HG03280 (cell line): ENCODE data around the gene ALG12.
A peak's percentile ranks its signal among the peaks of the same experiment; 100 is the strongest.

ENCODE experiments used
- ATAC-seq: cut with Tn5 transposase; IDR thresholded peaks from one replicate; pipeline ENCODE4 v1.9.1; 2021; ENCODE audit warnings: mild to moderate bottlenecking, moderate library complexity; ENCODE audit not compliant: unreplicated experiment

ALG12 gene

DNA sequence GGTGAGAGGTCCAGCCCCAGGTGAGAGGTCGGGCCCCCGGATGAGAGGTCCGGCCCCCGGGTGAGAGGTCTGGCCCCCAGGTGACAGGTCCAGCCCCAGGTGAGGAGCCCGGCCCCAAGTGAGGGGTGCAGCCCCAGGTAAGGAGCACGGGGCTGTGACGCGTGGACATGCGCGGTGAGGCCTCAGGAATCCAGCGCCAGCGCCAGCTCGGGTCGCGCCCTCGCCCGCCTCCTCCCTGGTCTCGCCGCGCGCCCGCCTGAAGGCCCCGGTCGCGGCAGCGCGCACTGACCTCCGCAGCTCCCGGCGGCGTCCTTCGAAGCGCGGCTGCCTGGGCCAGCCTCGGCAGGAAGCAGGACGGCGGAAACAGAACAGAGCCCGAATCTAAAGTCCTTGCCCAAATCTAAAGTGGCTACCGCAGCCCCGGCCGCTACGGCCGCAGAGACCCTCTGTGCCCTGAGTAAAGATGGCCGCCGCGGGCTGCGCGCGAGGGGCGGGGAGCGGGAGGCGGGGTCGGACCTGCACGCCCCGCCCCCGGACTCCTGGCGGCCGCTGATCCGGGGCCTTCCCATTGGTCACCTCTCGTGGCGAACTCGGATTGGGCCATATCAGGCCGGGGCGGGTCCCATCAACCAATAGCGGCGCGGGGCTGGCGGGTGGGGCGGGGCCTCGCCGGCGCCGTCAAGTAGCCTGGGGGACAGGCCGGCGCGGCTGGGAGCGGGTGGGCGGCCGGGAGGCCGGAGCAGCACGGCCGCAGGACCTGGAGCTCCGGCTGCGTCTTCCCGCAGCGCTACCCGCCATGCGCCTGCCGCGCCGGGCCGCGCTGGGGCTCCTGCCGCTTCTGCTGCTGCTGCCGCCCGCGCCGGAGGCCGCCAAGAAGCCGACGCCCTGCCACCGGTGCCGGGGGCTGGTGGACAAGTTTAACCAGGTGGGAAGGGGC lies at the start of gene ALG12, which contains the start of gene CRELD2:
TSS of gene ALG12 (minus strand) at position 465 of the 937 bp plus-strand sequence. CDS start 4,673 bp downstream, outside the sequence.
TSS of gene CRELD2 (plus strand) at position 661 of the 937 bp plus-strand sequence. CDS start at position 797, 136 bp downstream.
- peak; percentile 94 for ATAC-seq

GRCh38 chr22:49967706-49968208 lies 49.5 kb upstream of the ALG12 start:
- ATAC-seq = no peak

- no peak for ATAC-seq
Observed at GRCh38 chr22:49966774-49967705, 48.8 kb upstream of the ALG12 start.

DNA sequence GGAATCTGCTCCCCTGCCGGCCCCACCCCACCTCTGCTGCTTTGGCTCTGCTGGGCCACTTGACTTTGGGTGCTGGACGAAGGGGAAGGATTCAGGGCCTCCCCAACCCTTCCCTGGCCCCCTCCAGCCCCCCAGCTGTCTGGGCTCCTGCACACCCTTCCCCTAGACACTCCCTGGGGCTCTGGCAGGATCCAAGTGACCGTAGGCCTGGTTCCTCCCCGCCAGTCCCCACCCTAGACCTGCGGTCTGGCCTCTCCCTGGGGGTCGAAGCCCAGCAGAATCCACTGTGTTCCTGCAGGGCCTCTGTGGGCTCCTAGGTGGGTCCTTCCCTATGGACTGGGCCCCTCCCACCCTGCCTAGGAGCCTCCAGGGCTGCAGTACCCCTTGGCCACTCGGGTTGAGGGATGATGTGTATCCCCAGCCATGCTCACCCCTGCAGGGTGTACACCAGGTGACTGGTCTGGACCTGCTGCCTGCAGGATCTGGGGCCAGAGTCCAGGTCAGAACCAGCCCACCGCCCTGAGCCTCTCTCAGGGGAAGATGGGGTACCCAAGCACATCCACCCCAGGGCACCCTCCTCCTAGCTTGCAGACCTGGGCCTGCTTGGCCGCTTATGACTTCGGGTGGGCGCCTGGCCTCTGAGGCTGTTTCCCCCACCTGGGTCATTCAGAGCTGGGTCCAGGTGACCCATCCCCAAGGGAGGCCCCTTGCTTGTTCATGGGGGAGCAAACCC lies 48.0 kb upstream of the ALG12 start:
- ATAC-seq = no peak

- no peak for ATAC-seq
Observed at GRCh38 chr22:49965091-49966040, 47.1 kb upstream of the ALG12 start.

DNA sequence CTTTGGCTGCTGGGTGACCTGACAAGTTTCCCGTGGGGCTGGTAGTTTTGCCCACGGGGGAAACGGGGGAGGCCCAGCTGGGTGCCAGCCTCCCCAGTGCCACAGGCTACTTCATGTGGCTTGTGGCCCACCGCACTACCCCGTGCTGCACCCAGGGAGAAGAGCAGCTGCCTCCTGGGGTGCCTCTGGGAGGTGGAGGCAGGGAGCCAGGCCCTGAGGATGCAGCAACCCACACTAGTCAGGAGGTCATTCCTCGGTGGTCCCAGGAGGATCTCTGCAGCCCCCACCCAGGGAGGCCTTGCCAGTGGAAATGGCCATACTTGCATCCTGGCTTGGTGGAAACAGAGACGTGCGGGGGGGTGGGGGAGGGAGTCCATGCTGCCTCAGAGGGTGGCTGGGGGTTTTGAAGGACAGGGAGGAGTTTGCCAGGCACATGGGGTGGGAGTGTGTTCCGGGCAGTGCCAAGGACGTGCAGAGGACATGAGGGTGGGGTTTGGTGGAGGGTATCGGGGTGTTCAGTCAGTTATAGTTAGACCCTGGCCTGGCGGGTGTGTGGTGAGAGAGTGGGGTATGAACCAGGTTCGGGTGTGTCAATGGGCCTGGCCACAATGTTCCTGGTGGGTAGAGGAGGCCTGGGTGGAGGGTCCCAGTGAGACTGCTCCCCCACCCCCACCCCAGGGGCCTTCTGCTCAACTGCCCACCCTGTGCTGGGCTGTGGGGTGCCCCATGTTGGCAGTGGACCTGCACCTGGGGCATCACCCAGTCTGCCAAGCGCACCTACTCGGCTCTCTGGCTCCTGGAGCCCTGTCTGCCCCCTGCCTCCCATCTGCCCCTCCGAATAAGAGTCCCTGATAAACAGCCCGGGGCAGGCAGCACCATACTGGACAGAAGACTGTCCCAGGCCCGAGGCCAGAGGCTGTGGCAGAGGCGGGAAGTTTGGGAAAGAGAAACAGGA lies 46.2 kb upstream of the ALG12 start:
- no peak for ATAC-seq

- no peak for ATAC-seq
Observed at GRCh38 chr22:49963647-49964026, 45.4 kb upstream of the ALG12 start.

DNA sequence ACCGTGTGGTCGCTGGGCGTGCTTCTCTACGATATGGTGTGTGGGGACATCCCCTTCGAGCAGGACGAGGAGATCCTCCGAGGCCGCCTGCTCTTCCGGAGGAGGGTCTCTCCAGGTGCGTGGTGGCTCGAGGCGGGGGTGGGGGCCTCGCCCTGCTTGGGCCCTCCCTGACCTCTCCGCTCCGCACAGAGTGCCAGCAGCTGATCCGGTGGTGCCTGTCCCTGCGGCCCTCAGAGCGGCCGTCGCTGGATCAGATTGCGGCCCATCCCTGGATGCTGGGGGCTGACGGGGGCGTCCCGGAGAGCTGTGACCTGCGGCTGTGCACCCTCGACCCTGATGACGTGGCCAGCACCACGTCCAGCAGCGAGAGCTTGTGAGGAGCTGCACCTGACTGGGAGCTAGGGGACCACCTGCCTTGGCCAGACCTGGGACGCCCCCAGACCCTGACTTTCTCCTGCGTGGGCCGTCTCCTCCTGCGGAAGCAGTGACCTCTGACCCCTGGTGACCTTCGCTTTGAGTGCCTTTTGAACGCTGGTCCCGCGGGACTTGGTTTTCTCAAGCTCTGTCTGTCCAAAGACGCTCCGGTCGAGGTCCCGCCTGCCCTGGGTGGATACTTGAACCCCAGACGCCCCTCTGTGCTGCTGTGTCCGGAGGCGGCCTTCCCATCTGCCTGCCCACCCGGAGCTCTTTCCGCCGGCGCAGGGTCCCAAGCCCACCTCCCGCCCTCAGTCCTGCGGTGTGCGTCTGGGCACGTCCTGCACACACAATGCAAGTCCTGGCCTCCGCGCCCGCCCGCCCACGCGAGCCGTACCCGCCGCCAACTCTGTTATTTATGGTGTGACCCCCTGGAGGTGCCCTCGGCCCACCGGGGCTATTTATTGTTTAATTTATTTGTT lies 44.8 kb upstream of the ALG12 start:
- no peak for ATAC-seq

DNA sequence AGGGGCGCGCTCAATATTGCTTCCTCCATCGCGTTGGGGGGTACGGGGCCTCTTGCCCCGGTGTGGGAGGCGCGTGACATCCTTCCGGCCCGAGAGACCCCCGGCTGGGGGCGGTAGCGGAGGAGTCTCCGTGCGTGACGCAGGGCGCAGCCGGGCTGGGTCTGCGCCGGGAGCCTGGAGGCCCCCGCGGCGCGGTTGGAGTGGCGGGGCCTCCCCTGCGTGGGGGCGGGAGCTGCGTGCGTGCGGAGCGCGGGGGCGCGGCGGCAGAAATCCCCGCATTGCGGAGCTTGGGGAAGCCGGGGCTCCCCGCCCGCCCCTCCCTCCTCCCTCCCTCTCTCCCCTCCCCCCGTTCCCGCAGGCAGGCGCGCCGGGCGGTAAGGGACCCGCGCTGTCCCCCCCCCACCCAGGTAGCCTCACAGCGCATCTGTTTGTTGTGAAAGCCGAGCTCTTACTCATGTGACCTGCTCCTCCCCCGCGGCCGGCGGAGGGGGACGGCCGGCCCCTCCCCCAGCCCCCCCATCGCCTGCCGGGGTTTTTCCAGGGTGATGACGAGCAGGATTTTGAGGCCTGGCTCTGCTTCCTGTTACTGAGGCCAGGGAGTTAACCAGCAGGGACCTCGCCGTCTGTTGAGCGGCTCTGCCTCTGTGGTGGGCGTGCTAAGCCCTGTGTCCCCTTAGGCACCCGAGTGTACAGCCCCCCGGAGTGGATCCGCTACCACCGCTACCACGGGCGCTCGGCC lies 43.9 kb upstream of the ALG12 start:
- ATAC-seq = no peak

DNA sequence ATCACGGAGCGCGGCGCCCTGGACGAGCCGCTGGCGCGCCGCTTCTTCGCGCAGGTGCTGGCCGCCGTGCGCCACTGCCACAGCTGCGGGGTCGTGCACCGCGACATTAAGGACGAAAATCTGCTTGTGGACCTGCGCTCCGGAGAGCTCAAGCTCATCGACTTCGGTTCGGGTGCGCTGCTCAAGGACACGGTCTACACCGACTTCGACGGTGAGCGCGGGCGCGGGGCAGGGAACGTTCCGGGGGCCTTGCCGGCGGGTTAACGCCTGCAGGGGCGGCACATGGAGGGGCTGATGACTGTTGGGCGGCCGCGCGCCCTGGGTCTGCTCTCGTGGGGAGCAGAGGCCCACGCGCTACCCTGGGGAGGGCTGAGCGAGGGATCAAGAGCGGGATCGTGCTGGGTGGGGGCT lies 43.4 kb upstream of the ALG12 start:
- ATAC-seq = no peak

DNA sequence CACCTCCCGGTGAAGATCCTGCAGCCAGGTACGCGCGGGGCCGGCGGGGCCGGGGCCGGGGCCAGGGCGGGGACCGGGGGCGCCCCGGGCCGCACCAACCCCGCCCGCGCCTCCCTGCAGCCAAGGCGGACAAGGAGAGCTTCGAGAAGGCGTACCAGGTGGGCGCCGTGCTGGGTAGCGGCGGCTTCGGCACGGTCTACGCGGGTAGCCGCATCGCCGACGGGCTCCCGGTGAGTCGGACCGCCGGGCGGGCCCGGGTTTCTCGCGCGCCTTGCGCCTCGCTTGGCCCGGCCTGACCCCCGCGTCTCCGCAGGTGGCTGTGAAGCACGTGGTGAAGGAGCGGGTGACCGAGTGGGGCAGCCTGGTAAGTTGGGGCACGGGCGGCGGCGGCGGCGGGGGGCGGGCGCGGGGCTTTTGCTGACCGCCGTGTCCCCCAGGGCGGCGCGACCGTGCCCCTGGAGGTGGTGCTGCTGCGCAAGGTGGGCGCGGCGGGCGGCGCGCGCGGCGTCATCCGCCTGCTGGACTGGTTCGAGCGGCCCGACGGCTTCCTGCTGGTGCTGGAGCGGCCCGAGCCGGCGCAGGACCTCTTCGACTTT lies 42.9 kb upstream of the ALG12 start:
- no peak for ATAC-seq

DNA sequence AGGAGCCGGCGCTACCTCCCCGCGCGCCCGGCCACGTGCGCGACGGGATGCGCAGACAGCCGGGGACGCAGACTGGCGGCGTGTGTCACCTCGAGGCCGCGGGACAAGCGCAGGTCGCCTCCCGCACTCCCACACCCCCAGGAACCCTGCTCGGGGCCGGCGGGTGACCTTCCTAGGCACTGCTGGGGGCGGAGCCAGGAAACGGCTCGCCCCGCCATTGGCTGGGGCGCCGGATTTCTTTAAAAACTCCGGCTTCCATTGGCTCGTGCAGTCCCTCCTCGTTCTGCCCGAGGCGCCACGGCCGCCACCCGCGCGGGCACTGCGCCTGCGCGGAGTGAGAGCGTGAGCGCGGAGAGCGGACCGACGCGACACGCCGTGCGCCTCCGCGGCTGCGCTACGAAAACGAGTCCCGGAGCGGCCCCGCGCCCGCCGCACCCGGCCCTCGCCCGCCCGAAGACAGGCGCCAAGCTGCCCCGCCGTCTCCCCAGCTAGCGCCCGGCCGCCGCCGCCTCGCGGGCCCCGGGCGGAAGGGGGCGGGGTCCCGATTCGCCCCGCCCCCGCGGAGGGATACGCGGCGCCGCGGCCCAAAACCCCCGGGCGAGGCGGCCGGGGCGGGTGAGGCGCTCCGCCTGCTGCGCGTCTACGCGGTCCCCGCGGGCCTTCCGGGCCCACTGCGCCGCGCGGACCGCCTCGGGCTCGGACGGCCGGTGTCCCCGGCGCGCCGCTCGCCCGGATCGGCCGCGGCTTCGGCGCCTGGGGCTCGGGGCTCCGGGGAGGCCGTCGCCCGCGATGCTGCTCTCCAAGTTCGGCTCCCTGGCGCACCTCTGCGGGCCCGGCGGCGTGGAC lies 42.1 kb upstream of the ALG12 start, which contains the start of gene PIM3:
TSS of gene PIM3 (plus strand) at position 614 of the 846 bp plus-strand sequence. CDS start at position 790, 176 bp downstream.
- peak; percentile 68 for ATAC-seq

GRCh38 chr22:49959782-49960158 lies 41.5 kb upstream of the ALG12 start:
- peak; percentile 13 for ATAC-seq

- ATAC-seq = no peak
Observed at GRCh38 chr22:49958931-49959781, 40.9 kb upstream of the ALG12 start.
